HepG2 (cell line): ENCODE results near the gene RUSF1. TPM values are rescaled to one million over a fixed set of nuclear protein-coding genes. Genes with fewer than 3 reads are reported as not detected.

Experiments used
- CHD2 ChIP-seq: IDR thresholded peaks from 2 replicates; pipeline ENCODE4 v1.6.1; 2011; ENCODE audit warnings: low read depth, low read length, improper control_type of control experiment
- DMAP1 ChIP-seq: IDR thresholded peaks from 2 replicates; pipeline ENCODE4 v1.6.1; 2016
- FOXA1 ChIP-seq, 2 experiments: fragments of 450-650 bp in 1 of 2; sonication (generic) in 1 of 2; formaldehyde crosslinking in 1 of 2; IDR thresholded peaks; 2 replicates each; pipeline versions ENCODE4 v1.4.0 to v1.6.1; 2016 to 2020; ENCODE audit warnings: missing genetic modification reagents in 1 of 2
- HDAC1 ChIP-seq: sonication (generic); formaldehyde crosslinking; IDR thresholded peaks from 2 replicates; pipeline ENCODE4 v1.5.1; 2020; ENCODE audit warnings: mild to moderate bottlenecking, missing genetic modification reagents
- KAT8 ChIP-seq: IDR thresholded peaks from 2 replicates; pipeline ENCODE4 v1.6.1; 2016; ENCODE audit warnings: missing genetic modification reagents, missing compliant biosample characterization
- PHF8 ChIP-seq: sonication (generic); formaldehyde crosslinking; IDR thresholded peaks from 2 replicates; pipeline ENCODE4 v1.5.0; 2020; ENCODE audit warnings: missing genetic modification reagents
- SOX5 ChIP-seq: IDR thresholded peaks from 2 replicates; pipeline ENCODE4 v1.6.1; 2016; ENCODE audit warnings: borderline replicate concordance
- SRSF9 ChIP-seq: fragments of 200-400 bp; formaldehyde crosslinking; IDR thresholded peaks from 2 replicates; pipeline ENCODE4 v1.6.1; 2018; ENCODE audit warnings: borderline replicate concordance, mild to moderate bottlenecking, low read depth, low read length; ENCODE audit not compliant: insufficient read depth, poor library complexity, severe bottlenecking
- YY1 ChIP-seq: IDR thresholded peaks from 2 replicates; pipeline ENCODE4 v1.6.1; 2011; ENCODE audit warnings: low read length, low read depth, moderate library complexity, mild to moderate bottlenecking; ENCODE audit not compliant: insufficient read depth, insufficient replicate concordance
- ZNF234 ChIP-seq: sonication (generic); formaldehyde crosslinking; conservative IDR thresholded peaks from 2 replicates; pipeline ENCODE4 v1.5.1; 2020; ENCODE audit warnings: mild to moderate bottlenecking, missing genetic modification reagents
- ZNF331 ChIP-seq: sonication (generic); formaldehyde crosslinking; IDR thresholded peaks from 2 replicates; pipeline ENCODE4 v1.4.0; 2020; ENCODE audit warnings: missing genetic modification reagents
- ZNF562 ChIP-seq: sonication (generic); formaldehyde crosslinking; IDR thresholded peaks from 2 replicates; pipeline ENCODE4 v1.8.0; 2022; ENCODE audit warnings: missing genetic modification reagents, borderline replicate concordance
- polyA plus RNA-seq, 8 experiments: library from polyadenylated mRNA; depleted of rRNA in 3 of 8; stranded (reverse) in 7 of 8; unstranded in 1 of 8; fragments of >200 nt; fragmentation: Illumina TruSeq in 4 of 8; extraction: Trizol in 4 of 8; gene quantifications; 2 replicates each; pipeline versions ENCODE4 v1.2.1 to v1.2.3, GENCODE V29; 2011 to 2016; ENCODE audit warnings: low read depth in 4 of 8, missing spikeins in 1 of 8, mixed read lengths in 1 of 8; ENCODE audit not compliant: insufficient read depth in 1 of 8
- total RNA-seq, 5 experiments: library from RNA; depleted of rRNA; stranded (reverse); fragments of >200 nt; fragmentation: Illumina TruSeq; extraction: Trizol; gene quantifications; 2 replicates each; pipeline ENCODE4 v1.2.3, GENCODE V29; 2016; ENCODE audit warnings: low read depth in 1 of 5
- TF ChIP-seq, protein P1 (sequence below): sonication (generic); formaldehyde crosslinking; conservative IDR thresholded peaks from 2 replicates; pipeline ENCODE4 v1.4.0; 2020; ENCODE audit warnings: mild to moderate bottlenecking, missing genetic modification reagents, moderate library complexity
- TF ChIP-seq, protein P2 (sequence below): sonication (generic); formaldehyde crosslinking; IDR thresholded peaks from 2 replicates; pipeline ENCODE4 v1.5.1; 2020; ENCODE audit warnings: missing genetic modification reagents, mild to moderate bottlenecking, borderline replicate concordance
- TF ChIP-seq, protein P3 (sequence below): sonication (generic); formaldehyde crosslinking; IDR thresholded peaks from 2 replicates; pipeline ENCODE4 v1.5.1; 2020; ENCODE audit warnings: mild to moderate bottlenecking, missing genetic modification reagents, moderate library complexity
- TF ChIP-seq, protein P4 (sequence below): sonication (generic); formaldehyde crosslinking; IDR thresholded peaks from 2 replicates; pipeline ENCODE4 v1.8.1; 2022; ENCODE audit warnings: mild to moderate bottlenecking, missing genetic modification reagents
- TF ChIP-seq, protein P5 (sequence below): sonication (generic); formaldehyde crosslinking; IDR thresholded peaks from 2 replicates; pipeline ENCODE4 v1.8.0; 2023; ENCODE audit warnings: mild to moderate bottlenecking, missing genetic modification reagents

The RUSF1 gene
- total and polyA plus RNA-seq, 2 of the 13 experiments (the other 11 are each of a cell fraction or from before 2014, with no cell fraction given): 40.8 to 50.2 TPM

DNA sequence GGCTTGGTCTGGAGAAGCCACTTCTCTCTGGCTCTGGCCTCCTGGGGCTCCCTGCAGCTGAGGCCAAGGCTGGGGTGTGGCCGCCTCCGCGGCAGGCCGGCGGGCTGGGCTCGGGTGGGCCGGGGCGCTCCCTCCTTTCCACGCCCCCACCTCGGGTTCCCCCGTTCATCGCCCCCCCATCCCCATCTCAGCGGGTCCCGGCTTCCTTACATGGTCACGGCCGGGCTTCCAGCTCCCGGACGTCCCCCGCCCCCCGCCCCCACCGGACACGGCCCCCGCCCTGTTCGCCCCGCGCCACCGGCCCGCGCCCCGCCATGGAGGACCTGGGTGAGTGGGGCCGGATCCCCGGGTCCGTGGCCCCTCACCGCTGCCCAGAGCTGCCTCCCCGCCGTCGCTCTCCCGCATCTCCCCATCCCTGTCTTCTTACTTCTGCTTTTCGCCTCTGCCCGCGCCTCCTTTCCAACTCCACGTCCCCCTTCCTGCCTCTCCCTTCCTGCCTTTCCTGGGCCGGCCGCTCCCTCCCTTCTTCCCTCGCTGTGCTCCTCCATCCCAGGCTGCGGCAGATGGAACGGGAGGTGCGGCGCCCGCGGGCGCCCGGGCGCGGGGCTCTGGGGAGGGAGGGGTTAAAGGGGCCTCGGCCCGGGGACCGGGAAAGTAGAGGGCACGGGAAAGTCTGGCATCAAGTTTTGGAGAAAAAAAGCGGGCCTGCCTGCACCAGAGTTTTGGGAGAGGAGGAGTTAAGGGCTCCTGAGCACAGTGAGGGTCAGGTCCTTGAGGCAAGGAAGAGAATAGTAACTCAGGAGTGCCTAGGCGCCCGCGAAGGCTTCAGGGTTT, 36.1 kb downstream of the RUSF1 start, which contains the start of gene TGFB1I1 (continued):
- TF ChIP-seq ZNF234 (CRISPR knock-in tag) (no peak), CHD2 (no peak), SRSF9 (no peak), ZNF562 (no peak), FOXA1 (IDR thresholded peaks at IDR 0.05) (no peak), FOXA1 (CRISPR knock-in tag; IDR thresholded peaks at IDR 0.05) (no peak), SOX5 (CRISPR knock-in tag) (no peak), DMAP1 (CRISPR knock-in tag) (no peak), PHF8 (CRISPR knock-in tag) (0 out of 2 replicates have a peak, but pooled peaks have one; percentile 32), HDAC1 (CRISPR knock-in tag) (no peak), ZNF331 (CRISPR knock-in tag) (no peak), KAT8 (CRISPR knock-in tag) (no peak), YY1 (no peak)
- TF ChIP-seq, protein P1, sequence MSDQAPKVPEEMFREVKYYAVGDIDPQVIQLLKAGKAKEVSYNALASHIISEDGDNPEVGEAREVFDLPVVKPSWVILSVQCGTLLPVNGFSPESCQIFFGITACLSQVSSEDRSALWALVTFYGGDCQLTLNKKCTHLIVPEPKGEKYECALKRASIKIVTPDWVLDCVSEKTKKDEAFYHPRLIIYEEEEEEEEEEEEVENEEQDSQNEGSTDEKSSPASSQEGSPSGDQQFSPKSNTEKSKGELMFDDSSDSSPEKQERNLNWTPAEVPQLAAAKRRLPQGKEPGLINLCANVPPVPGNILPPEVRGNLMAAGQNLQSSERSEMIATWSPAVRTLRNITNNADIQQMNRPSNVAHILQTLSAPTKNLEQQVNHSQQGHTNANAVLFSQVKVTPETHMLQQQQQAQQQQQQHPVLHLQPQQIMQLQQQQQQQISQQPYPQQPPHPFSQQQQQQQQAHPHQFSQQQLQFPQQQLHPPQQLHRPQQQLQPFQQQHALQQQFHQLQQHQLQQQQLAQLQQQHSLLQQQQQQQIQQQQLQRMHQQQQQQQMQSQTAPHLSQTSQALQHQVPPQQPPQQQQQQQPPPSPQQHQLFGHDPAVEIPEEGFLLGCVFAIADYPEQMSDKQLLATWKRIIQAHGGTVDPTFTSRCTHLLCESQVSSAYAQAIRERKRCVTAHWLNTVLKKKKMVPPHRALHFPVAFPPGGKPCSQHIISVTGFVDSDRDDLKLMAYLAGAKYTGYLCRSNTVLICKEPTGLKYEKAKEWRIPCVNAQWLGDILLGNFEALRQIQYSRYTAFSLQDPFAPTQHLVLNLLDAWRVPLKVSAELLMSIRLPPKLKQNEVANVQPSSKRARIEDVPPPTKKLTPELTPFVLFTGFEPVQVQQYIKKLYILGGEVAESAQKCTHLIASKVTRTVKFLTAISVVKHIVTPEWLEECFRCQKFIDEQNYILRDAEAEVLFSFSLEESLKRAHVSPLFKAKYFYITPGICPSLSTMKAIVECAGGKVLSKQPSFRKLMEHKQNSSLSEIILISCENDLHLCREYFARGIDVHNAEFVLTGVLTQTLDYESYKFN: no peak
- TF ChIP-seq, protein P2, sequence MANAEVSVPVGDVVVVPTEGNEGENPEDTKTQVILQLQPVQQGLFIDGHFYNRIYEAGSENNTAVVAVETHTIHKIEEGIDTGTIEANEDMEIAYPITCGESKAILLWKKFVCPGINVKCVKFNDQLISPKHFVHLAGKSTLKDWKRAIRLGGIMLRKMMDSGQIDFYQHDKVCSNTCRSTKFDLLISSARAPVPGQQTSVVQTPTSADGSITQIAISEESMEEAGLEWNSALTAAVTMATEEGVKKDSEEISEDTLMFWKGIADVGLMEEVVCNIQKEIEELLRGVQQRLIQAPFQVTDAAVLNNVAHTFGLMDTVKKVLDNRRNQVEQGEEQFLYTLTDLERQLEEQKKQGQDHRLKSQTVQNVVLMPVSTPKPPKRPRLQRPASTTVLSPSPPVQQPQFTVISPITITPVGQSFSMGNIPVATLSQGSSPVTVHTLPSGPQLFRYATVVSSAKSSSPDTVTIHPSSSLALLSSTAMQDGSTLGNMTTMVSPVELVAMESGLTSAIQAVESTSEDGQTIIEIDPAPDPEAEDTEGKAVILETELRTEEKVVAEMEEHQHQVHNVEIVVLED (CRISPR knock-in tag): no peak
- TF ChIP-seq, protein P3, sequence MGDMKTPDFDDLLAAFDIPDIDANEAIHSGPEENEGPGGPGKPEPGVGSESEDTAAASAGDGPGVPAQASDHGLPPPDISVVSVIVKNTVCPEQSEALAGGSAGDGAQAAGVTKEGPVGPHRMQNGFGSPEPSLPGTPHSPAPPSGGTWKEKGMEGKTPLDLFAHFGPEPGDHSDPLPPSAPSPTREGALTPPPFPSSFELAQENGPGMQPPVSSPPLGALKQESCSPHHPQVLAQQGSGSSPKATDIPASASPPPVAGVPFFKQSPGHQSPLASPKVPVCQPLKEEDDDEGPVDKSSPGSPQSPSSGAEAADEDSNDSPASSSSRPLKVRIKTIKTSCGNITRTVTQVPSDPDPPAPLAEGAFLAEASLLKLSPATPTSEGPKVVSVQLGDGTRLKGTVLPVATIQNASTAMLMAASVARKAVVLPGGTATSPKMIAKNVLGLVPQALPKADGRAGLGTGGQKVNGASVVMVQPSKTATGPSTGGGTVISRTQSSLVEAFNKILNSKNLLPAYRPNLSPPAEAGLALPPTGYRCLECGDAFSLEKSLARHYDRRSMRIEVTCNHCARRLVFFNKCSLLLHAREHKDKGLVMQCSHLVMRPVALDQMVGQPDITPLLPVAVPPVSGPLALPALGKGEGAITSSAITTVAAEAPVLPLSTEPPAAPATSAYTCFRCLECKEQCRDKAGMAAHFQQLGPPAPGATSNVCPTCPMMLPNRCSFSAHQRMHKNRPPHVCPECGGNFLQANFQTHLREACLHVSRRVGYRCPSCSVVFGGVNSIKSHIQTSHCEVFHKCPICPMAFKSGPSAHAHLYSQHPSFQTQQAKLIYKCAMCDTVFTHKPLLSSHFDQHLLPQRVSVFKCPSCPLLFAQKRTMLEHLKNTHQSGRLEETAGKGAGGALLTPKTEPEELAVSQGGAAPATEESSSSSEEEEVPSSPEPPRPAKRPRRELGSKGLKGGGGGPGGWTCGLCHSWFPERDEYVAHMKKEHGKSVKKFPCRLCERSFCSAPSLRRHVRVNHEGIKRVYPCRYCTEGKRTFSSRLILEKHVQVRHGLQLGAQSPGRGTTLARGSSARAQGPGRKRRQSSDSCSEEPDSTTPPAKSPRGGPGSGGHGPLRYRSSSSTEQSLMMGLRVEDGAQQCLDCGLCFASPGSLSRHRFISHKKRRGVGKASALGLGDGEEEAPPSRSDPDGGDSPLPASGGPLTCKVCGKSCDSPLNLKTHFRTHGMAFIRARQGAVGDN (CRISPR knock-in tag): peak; percentile 42; the same call in 1 of the 2 replicates
- TF ChIP-seq, protein P4, sequence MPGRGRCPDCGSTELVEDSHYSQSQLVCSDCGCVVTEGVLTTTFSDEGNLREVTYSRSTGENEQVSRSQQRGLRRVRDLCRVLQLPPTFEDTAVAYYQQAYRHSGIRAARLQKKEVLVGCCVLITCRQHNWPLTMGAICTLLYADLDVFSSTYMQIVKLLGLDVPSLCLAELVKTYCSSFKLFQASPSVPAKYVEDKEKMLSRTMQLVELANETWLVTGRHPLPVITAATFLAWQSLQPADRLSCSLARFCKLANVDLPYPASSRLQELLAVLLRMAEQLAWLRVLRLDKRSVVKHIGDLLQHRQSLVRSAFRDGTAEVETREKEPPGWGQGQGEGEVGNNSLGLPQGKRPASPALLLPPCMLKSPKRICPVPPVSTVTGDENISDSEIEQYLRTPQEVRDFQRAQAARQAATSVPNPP (CRISPR knock-in tag): no peak
- TF ChIP-seq, protein P5, sequence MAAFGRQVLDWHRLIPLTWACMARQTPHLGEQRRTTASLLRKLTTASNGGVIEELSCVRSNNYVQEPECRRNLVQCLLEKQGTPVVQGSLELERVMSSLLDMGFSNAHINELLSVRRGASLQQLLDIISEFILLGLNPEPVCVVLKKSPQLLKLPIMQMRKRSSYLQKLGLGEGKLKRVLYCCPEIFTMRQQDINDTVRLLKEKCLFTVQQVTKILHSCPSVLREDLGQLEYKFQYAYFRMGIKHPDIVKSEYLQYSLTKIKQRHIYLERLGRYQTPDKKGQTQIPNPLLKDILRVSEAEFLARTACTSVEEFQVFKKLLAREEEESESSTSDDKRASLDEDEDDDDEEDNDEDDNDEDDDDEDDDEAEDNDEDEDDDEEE (CRISPR knock-in tag): no peak
